Uterus (tissue), 2 donors: ENCODE measurements around the gene LSM4.

Experiments used
- CTCF ChIP-seq, 4 experiments: fragments of 200-600 bp in 2 of 4; fragments of 450-650 bp in 2 of 4; sonication (generic) in 2 of 4; IDR thresholded peaks; one replicate each; pipeline ENCODE4 v1.5.1; 2016 to 2019; ENCODE audit warnings: antibody characterized with exemption in 4 of 4, mild to moderate bottlenecking in 2 of 4, moderate library complexity in 1 of 4
- POLR2A ChIP-seq, 2 donors: fragments of 450-650 bp; IDR thresholded peaks; one replicate each; pipeline ENCODE4 v1.6.1; 2016; ENCODE audit warnings: antibody characterized with exemption in 2 of 2, mild to moderate bottlenecking in 1 of 2, moderate library complexity in 1 of 2

- TF ChIP-seq CTCF (IDR thresholded peaks at IDR 0.05) (no peak), POLR2A (IDR thresholded peaks at IDR 0.05) (no peak)
Observed at GRCh38 chr19:18279266-18279515, 43.7 kb downstream of the LSM4 start.
